NCI-H82 treated with DMSO at 0.1 percent for 48 hours (cell line): Measurements from ENCODE around the gene VDAC2.
A peak's percentile ranks its signal among the peaks of the same experiment; 100 is the strongest.
"Not testable (repeated sequence)": the region's sequence is repeated elsewhere in the genome, so short reads cannot be mapped to it uniquely, and the experiment has no call there.

Source experiments
- DNase-seq: peaks from one replicate; lab custom pipeline; 2025; ENCODE audit not compliant: unreplicated experiment; lab: John Stamatoyannopoulos, UW

VDAC2 gene

GRCh38 chr10:75199949-75200348, 10.6 kb upstream of the VDAC2 start:
- DNase-seq: not testable (repeated sequence)

GRCh38 chr10:75201793-75202307, 8.7 kb upstream of the VDAC2 start:
- DNase-seq: no peak

- DNase-seq: no peak
Measured at GRCh38 chr10:75202321-75203045, 8.1 kb upstream of the VDAC2 start.

GRCh38 chr10:75203046-75203620, 7.5 kb upstream of the VDAC2 start:
- DNase-seq: not testable (repeated sequence)

GRCh38 chr10:75203724-75204123, 6.9 kb upstream of the VDAC2 start:
- DNase-seq: no peak

GRCh38 chr10:75205908-75206307, 4.7 kb upstream of the VDAC2 start:
- no peak for DNase-seq

- DNase-seq: not testable (repeated sequence)
Measured at GRCh38 chr10:75206638-75207037, 4.0 kb upstream of the VDAC2 start.

GRCh38 chr10:75207079-75207856, 3.3 kb upstream of the VDAC2 start:
- no peak for DNase-seq

GRCh38 chr10:75207857-75208144, 2.8 kb upstream of the VDAC2 start:
- no peak for DNase-seq

GRCh38 chr10:75208181-75208580, 2.4 kb upstream of the VDAC2 start:
- DNase-seq: no peak

- DNase-seq: no peak
Measured at GRCh38 chr10:75209086-75209920, 1.3 kb upstream of the VDAC2 start.

- DNase-seq: peak; percentile 19
Measured at GRCh38 chr10:75209921-75210281, 695 bp upstream of the VDAC2 start.

- no peak for DNase-seq
Measured at GRCh38 chr10:75211007-75211691, 553 bp downstream of the VDAC2 start.

- no peak for DNase-seq
Measured at GRCh38 chr10:75212343-75212742, 1.7 kb downstream of the VDAC2 start.

- no peak for DNase-seq
Measured at GRCh38 chr10:75220274-75220673, 9.7 kb downstream of the VDAC2 start.

GRCh38 chr10:75221492-75221891, 10.9 kb downstream of the VDAC2 start:
- DNase-seq: not testable (repeated sequence)

- DNase-seq: no peak
Measured at GRCh38 chr10:75223507-75223906, 12.9 kb downstream of the VDAC2 start.

GRCh38 chr10:75226095-75226494, 15.5 kb downstream of the VDAC2 start:
- DNase-seq: no peak

GRCh38 chr10:75226656-75227055, 16.1 kb downstream of the VDAC2 start:
- no peak for DNase-seq

- DNase-seq: no peak
Measured at GRCh38 chr10:75228278-75228677, 17.7 kb downstream of the VDAC2 start.

- no peak for DNase-seq
Measured at GRCh38 chr10:75228834-75229233, 18.2 kb downstream of the VDAC2 start.
